OCI-M1 (cell line): ENCODE results near the gene SFMBT2.

Experiments used
- DNase-seq: peaks from one replicate; lab custom pipeline; 2025; lab: John Stamatoyannopoulos, UW

The SFMBT2 gene

GRCh38 chr10:7425691-7426090 lies 14.9 kb upstream of the SFMBT2 start:
- no peak for DNase-seq

GRCh38 chr10:7424919-7425318 lies 14.1 kb upstream of the SFMBT2 start:
- no peak for DNase-seq

- DNase-seq, result no peak
These were observed 13.5 kb upstream of the SFMBT2 start for GRCh38 chr10:7424315-7424714.

GRCh38 chr10:7423521-7423920 lies 12.7 kb upstream of the SFMBT2 start:
- no peak for DNase-seq

GRCh38 chr10:7421526-7421925 lies 10.7 kb upstream of the SFMBT2 start:
- no peak for DNase-seq

GRCh38 chr10:7419998-7420397 lies 9.2 kb upstream of the SFMBT2 start:
- no peak for DNase-seq

GRCh38 chr10:7417807-7418206 lies 7.0 kb upstream of the SFMBT2 start:
- no peak for DNase-seq

- DNase-seq, result peak; percentile 68
These were observed 6.3 kb upstream of the SFMBT2 start for GRCh38 chr10:7417103-7417623.

- no peak for DNase-seq
These were observed 3.9 kb upstream of the SFMBT2 start for GRCh38 chr10:7414766-7415165.

GRCh38 chr10:7412928-7413282 lies 2.1 kb upstream of the SFMBT2 start:
- DNase-seq, result no peak

- no peak for DNase-seq
These were observed 1.5 kb upstream of the SFMBT2 start for GRCh38 chr10:7412237-7412927.

- no peak for DNase-seq
These were observed 866 bp upstream of the SFMBT2 start for GRCh38 chr10:7411671-7412128.

GRCh38 chr10:7410301-7410861 lies 453 bp downstream of the SFMBT2 start:
- DNase-seq, result no peak

GRCh38 chr10:7409732-7410168 lies 1.1 kb downstream of the SFMBT2 start:
- DNase-seq, result no peak

GRCh38 chr10:7409045-7409731 lies 1.6 kb downstream of the SFMBT2 start:
- no peak for DNase-seq

- DNase-seq, result no peak
These were observed 2.4 kb downstream of the SFMBT2 start for GRCh38 chr10:7408291-7409044.

GRCh38 chr10:7407368-7408290 lies 3.2 kb downstream of the SFMBT2 start:
- no peak for DNase-seq

GRCh38 chr10:7406712-7407333 lies 4.0 kb downstream of the SFMBT2 start:
- DNase-seq, result no peak

GRCh38 chr10:7405637-7406036 lies 5.2 kb downstream of the SFMBT2 start:
- no peak for DNase-seq

GRCh38 chr10:7403620-7404019 lies 7.2 kb downstream of the SFMBT2 start:
- DNase-seq, result no peak

- no peak for DNase-seq
These were observed 9.1 kb downstream of the SFMBT2 start for GRCh38 chr10:7401782-7402181.
